HUES48 (cell line): ENCODE measurements around the gene LMCD1.

Experiments used
- H3K27ac ChIP-seq: one replicate; pipeline ENCODE4 v1.7.0; 2013; ENCODE audit warnings: low read depth, low read length, inconsistent platforms
- H3K27me3 ChIP-seq: 2 replicates; pipeline ENCODE4 v1.6.1; 2013; ENCODE audit warnings: mild to moderate bottlenecking, low read length; ENCODE audit not compliant: control insufficient read depth, insufficient read depth
- H3K36me3 ChIP-seq: 2 replicates; pipeline ENCODE4 v1.6.1; 2013; ENCODE audit warnings: low read length; ENCODE audit not compliant: control insufficient read depth, insufficient read depth
- H3K4me1 ChIP-seq: 2 replicates; pipeline ENCODE4 v1.6.1; 2013; ENCODE audit warnings: mild to moderate bottlenecking, low read length; ENCODE audit not compliant: control insufficient read depth, insufficient read depth
- H3K4me3 ChIP-seq: 2 replicates; pipeline ENCODE4 v1.5.1; 2013; ENCODE audit warnings: mild to moderate bottlenecking, low read depth, low read length
- H3K9ac ChIP-seq: 2 replicates; pipeline ENCODE4 v1.6.1; 2013; ENCODE audit warnings: mild to moderate bottlenecking, low read depth, low read length, moderate library complexity
- H3K9me3 ChIP-seq: 2 replicates; pipeline ENCODE4 v1.6.1; 2013; ENCODE audit warnings: low read length; ENCODE audit not compliant: control insufficient read depth, insufficient read depth

Gene LMCD1

GRCh38 chr3:8520816-8521403, 19.3 kb downstream of the LMCD1 start:
- no peak overlapping the region for H3K9ac ChIP-seq
- peak overlapping the region; percentile 68 for H3K27ac ChIP-seq
- peaks cover 24% of the 10 kb centered on the region for H3K4me1 ChIP-seq
- H3K27me3 ChIP-seq, result no peaks in the 10 kb centered on the region
- no peak overlapping the region for H3K4me3 ChIP-seq
- no peaks in the 10 kb centered on the region for H3K9me3 ChIP-seq
- H3K36me3 ChIP-seq, result no peaks in the 10 kb centered on the region; the same call in 1 of the 2 replicates

DNA sequence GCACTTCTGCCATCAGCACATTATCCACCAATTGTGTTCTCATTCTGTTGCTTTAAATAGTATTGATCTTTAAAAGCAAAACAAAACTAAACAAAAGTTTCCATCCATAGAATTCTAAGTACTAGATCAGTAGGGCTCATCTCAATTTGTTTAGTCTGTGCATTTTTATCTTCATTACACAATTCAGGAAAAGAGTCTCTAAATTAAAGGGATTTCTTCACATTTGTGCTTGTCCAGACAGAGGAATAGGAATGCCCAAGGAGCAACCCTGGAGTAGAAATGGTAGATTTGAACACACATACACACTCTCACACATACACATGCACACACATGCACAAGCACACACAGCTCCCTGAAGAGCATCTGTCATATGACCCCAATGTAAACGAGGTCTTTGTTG, 21.4 kb downstream of the LMCD1 start:
- Histone ChIP-seq H3K4me1 (peaks cover 20% of the 10 kb centered on the region), H3K27me3 (no peaks in the 10 kb centered on the region), H3K9ac (no peak overlapping the region), H3K27ac (no peak overlapping the region), H3K36me3 (no peaks in the 10 kb centered on the region; the same call in 1 of the 2 replicates), H3K4me3 (no peak overlapping the region), H3K9me3 (no peaks in the 10 kb centered on the region)

DNA sequence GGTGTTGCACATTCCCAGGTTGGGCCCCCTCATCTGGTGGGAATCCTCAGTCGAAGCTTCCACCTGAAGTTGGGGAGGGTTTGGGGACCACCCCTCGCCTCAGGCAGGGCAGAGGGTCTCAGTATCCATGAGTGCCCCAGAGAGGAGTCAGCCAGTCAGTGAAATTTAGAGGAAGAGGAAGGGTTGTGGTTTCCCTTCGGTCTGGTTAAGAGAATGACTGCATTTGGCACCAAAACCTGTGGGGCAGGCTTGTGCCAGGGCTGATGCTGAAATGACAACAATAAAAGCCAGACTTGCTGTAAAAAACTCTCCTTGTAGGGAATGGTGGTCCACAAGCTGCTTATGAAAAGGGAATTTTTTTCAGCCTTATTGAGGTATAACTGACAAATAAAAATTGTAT, 22.6 kb downstream of the LMCD1 start:
- no peak overlapping the region for H3K27ac ChIP-seq
- no peak overlapping the region for H3K9ac ChIP-seq
- H3K4me1 ChIP-seq, result peaks cover 18% of the 10 kb centered on the region
- no peaks in the 10 kb centered on the region for H3K9me3 ChIP-seq
- no peak overlapping the region for H3K4me3 ChIP-seq
- no peaks in the 10 kb centered on the region for H3K27me3 ChIP-seq
- no peaks in the 10 kb centered on the region; the same call in 1 of the 2 replicates for H3K36me3 ChIP-seq

DNA sequence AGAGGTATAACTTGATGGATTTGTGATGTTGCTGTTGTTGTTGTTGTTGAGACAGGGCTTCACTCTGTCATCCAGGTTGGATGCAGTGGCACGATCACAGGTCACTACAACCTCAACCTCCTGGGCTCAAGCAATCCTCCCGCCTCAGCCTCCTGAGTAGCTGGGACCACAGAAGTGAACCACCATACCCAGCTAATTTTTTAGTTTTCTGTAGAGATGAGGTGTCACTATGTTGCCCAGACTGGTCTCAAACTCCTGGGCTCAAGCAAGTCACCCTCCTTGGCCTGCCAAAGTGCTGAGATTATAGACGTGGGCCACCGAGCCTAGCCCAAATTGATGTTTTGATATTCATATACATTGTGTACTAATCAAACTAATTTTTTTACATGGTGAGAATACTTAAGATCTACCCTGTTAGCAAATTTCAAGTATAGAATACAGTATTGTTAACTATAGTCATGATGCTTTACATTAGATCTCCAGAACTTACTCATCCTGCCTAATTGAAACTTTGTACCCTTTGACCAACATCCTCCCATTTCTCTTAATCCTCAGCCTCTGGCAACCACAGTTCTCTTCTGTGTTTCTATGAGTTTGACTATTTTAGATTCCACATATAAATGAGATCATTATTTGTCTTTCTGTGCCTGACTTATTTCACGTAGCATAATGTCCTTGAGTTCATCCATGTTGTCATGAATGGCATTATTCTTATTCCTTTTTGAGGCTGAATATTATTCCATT, 23.2 kb downstream of the LMCD1 start:
- peaks cover 2% of the 10 kb centered on the region; the same call in 1 of the 2 replicates for H3K36me3 ChIP-seq
- H3K27me3 ChIP-seq, result no peaks in the 10 kb centered on the region
- no peak overlapping the region for H3K9ac ChIP-seq
- H3K4me1 ChIP-seq, result peaks cover 15% of the 10 kb centered on the region
- H3K4me3 ChIP-seq, result no peak overlapping the region
- no peak overlapping the region for H3K27ac ChIP-seq
- no peaks in the 10 kb centered on the region for H3K9me3 ChIP-seq

DNA sequence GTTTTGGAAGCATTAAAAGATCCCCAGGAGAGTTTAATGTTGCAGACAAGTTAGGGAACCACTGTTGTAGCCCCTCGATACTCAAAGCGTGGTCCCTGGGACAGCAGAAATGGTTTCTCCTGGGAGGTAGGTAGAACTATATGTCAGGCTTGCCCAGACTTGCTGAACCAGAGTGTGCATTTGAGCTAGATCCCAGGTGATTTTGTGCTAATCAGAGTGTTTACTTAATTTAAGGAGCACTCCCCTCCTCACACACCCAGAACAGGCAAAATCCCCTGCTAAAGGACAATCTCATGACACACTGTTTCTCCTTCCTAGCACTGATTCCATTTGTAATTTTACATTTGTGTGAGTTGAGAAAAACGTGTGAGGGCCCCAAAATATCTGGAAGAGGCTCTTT, 24.3 kb downstream of the LMCD1 start:
- no peaks in the 10 kb centered on the region for H3K9me3 ChIP-seq
- H3K27ac ChIP-seq, result no peak overlapping the region
- no peaks in the 10 kb centered on the region for H3K27me3 ChIP-seq
- H3K9ac ChIP-seq, result no peak overlapping the region
- H3K36me3 ChIP-seq, result peaks cover 2% of the 10 kb centered on the region; the same call in 1 of the 2 replicates
- no peak overlapping the region for H3K4me3 ChIP-seq
- peaks cover 12% of the 10 kb centered on the region for H3K4me1 ChIP-seq

DNA sequence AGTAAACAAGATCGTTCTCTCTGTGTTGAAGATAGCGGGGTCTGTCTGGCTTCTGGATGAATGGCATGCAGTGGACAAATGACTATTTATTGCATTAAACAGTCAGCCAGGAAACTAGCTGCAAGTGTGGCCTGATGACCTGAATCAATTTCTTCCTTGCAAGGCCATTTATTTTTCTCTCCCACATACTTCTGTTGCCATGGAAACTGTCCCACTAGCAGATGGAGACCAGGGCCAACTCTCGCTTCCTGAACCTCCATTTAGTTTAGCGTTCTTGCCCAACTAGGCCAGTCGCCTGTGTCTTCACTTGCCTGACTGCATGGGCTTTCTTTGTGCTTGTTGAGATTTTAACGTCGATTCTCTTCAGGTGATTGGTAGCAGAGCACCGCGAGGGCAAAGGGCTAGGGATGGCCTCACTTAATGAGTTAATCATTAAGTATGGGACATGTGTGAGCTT, 27.6 kb downstream of the LMCD1 start:
- H3K27ac ChIP-seq, result no peak overlapping the region

DNA sequence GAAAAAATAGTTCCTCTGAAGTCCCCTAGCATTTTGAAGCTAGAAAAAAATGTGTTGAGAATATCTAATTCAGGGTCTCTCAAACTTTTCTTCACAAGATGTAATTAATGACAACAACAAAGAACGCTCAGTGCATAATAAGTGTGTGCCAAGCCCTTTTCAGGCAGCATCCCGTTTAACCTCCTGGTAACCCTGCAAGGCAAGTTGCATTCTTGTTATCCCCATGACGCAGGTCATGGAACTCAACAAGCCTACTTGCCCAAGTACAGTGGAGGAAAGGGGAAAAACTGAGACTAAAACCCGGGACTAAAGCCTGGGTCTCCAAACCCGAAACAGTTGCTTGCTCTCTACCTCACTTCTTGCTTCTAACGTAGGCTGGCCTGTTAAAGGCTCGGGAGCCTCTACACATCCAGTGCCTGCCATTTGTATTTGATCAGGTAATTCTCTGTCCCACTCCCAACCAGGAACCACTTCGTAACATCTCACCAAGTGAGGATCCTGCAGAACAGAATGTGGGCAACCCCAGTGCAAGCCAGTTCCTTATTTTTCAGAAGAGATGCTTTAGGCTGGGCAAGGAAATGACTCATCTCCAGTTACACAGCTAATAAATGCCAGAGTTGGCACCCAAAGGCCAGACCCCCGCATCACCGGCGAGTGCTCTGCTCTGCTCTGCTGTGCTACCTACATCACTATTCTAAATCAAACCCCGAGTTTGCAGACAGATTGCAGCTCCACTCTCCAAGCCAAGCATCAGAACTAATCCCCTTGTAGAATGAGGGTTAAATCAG, 28.3 kb downstream of the LMCD1 start:
- no peak overlapping the region for H3K4me3 ChIP-seq
- H3K27me3 ChIP-seq, result no peaks in the 10 kb centered on the region
- peaks cover 14% of the 10 kb centered on the region for H3K4me1 ChIP-seq
- H3K9ac ChIP-seq, result no peak overlapping the region
- H3K27ac ChIP-seq, result no peak overlapping the region
- H3K36me3 ChIP-seq, result peaks cover 2% of the 10 kb centered on the region; the same call in 1 of the 2 replicates
- H3K9me3 ChIP-seq, result no peaks in the 10 kb centered on the region

More for the DNA sequence above, 27.6 kb downstream of the LMCD1 start:
- Histone ChIP-seq H3K4me1 (peaks cover 14% of the 10 kb centered on the region), H3K4me3 (no peak overlapping the region), H3K27me3 (no peaks in the 10 kb centered on the region), H3K9ac (no peak overlapping the region), H3K9me3 (no peaks in the 10 kb centered on the region), H3K36me3 (peaks cover 2% of the 10 kb centered on the region; the same call in 1 of the 2 replicates)

DNA sequence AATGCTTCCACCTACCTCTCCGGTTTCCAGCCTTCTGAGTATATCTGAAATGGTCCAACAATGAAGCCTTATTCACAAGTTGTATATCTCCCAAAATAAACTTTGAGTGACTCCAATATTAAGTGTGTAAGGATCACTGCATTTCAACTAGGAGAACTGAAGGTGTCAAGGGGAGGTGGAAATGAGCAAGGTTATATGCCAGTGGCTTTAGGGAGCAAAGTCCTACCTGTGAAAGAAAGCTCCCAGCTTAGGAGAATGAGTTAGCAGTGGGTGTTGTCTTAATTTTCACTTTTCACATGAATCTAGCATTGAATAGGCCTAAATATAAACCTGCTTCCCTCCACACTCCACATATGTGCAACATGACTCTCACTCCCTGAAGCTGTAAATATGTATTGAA, 29.0 kb downstream of the LMCD1 start:
- H3K36me3 ChIP-seq, result peaks cover 2% of the 10 kb centered on the region; the same call in 1 of the 2 replicates
- H3K9me3 ChIP-seq, result no peaks in the 10 kb centered on the region
- H3K4me3 ChIP-seq, result no peak overlapping the region
- peaks cover 14% of the 10 kb centered on the region for H3K4me1 ChIP-seq
- no peak overlapping the region for H3K9ac ChIP-seq
- no peaks in the 10 kb centered on the region for H3K27me3 ChIP-seq
- H3K27ac ChIP-seq, result no peak overlapping the region

DNA sequence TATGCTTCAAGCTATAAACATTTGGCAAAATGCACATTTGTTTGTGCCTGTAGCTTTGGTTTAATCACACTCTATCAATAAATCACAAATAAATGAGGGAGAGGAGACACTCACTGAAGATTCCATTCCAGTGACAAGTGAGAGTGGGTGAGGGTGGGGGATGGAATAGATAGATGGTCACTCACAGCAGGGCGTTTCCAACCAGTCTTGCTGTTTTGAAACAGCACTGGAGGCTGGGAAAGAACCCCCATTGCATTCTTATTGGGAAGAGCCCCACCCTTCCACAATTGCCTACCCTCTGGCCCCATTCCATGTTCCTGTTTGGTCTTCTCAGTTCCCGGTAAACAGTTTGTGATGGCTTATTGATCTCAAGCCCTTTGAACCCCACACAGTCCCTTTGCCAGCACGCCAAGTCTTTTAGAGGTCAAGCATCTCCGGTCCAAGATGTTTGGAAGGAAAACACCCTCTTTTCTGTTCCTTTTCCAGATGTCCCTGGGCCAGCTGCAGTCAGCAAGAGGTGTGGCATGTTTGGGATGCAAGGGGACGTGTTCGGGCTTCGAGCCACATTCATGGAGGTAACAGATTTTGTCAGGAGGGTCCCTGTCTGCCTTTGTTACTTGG, 30.7 kb downstream of the LMCD1 start:
- H3K9me3 ChIP-seq, result no peaks in the 10 kb centered on the region
- no peak overlapping the region for H3K27ac ChIP-seq
- no peaks in the 10 kb centered on the region for H3K27me3 ChIP-seq
- H3K36me3 ChIP-seq, result peaks cover 6% of the 10 kb centered on the region
- H3K4me1 ChIP-seq, result peaks cover 28% of the 10 kb centered on the region
- H3K9ac ChIP-seq, result no peak overlapping the region
- no peak overlapping the region for H3K4me3 ChIP-seq

- Histone ChIP-seq H3K36me3 (peaks cover 34% of the 10 kb centered on the region), H3K4me3 (no peak overlapping the region), H3K4me1 (peaks cover 17% of the 10 kb centered on the region), H3K27ac (peak overlapping the region; percentile 69), H3K9me3 (no peaks in the 10 kb centered on the region), H3K9ac (no peak overlapping the region), H3K27me3 (no peaks in the 10 kb centered on the region)
Measured at GRCh38 chr3:8536096-8537056, 34.8 kb downstream of the LMCD1 start.
